Ammon's horn (tissue), 1 donor: ENCODE results near the gene C19orf33.
A peak's percentile ranks its signal among the peaks of the same experiment; 100 is the strongest.

ENCODE experiments used
- DNase-seq: peaks from one replicate; pipeline ENCODE4 v3.0.0-alpha.2; 2016; ENCODE audit warnings: low spot score

Gene C19orf33

GRCh38 chr19:38280030-38280921 lies 23.8 kb upstream of the C19orf33 start:
- no peak for DNase-seq

- no peak for DNase-seq
These were observed 22.1 kb upstream of the C19orf33 start for GRCh38 chr19:38281811-38282566.

- no peak for DNase-seq
These were observed 20.8 kb upstream of the C19orf33 start for GRCh38 chr19:38283271-38283670.

- peak; percentile 57 for DNase-seq
These were observed 19.6 kb upstream of the C19orf33 start for GRCh38 chr19:38284422-38284821.

- DNase-seq = no peak
These were observed 18.5 kb upstream of the C19orf33 start for GRCh38 chr19:38285567-38285966.

GRCh38 chr19:38287604-38288003 lies 16.4 kb upstream of the C19orf33 start:
- DNase-seq = peak; percentile 70

- no peak for DNase-seq
These were observed 15.8 kb upstream of the C19orf33 start for GRCh38 chr19:38288123-38288855.

GRCh38 chr19:38289955-38290354 lies 14.1 kb upstream of the C19orf33 start:
- DNase-seq = no peak

GRCh38 chr19:38290631-38291147 lies 13.4 kb upstream of the C19orf33 start:
- DNase-seq = no peak

- no peak for DNase-seq
These were observed 12.2 kb upstream of the C19orf33 start for GRCh38 chr19:38291855-38292254.

- DNase-seq = no peak
These were observed 10.8 kb upstream of the C19orf33 start for GRCh38 chr19:38293281-38293680.

- peak; percentile 33 for DNase-seq
These were observed 10.0 kb upstream of the C19orf33 start for GRCh38 chr19:38294090-38294489.

- DNase-seq = no peak
These were observed 5.0 kb upstream of the C19orf33 start for GRCh38 chr19:38298821-38299680.

GRCh38 chr19:38304352-38304865 lies 358 bp downstream of the C19orf33 start:
- DNase-seq = no peak

GRCh38 chr19:38304866-38305429 lies 897 bp downstream of the C19orf33 start:
- DNase-seq = no peak

- DNase-seq = no peak
These were observed 2.2 kb downstream of the C19orf33 start for GRCh38 chr19:38306236-38306635.

- no peak for DNase-seq
These were observed 3.0 kb downstream of the C19orf33 start for GRCh38 chr19:38307076-38307475.

- DNase-seq = no peak
These were observed 3.5 kb downstream of the C19orf33 start for GRCh38 chr19:38307597-38307996.

- no peak for DNase-seq
These were observed 4.1 kb downstream of the C19orf33 start for GRCh38 chr19:38308006-38308766.
